Adrenal gland (tissue), 5 donors: ENCODE data around the gene PRKCSH.

Experiments
- CTCF ChIP-seq, 6 experiments: fragments of 450-650 bp in 4 of 6; fragments of 200-600 bp in 2 of 6; sonication (generic) in 1 of 6; IDR thresholded peaks; 1 replicate in 5 of 6; 2 replicates in 1 of 6; pipeline versions ENCODE4 v1.5.1 to v1.8.0; 2016 to 2021; ENCODE audit warnings: antibody characterized with exemption in 6 of 6, mild to moderate bottlenecking in 2 of 6, moderate library complexity in 1 of 6
- POLR2A ChIP-seq, 2 donors: fragments of 450-650 bp; IDR thresholded peaks; one replicate each; pipeline ENCODE4 v1.6.1; 2017; ENCODE audit warnings: antibody characterized with exemption in 2 of 2, mild to moderate bottlenecking in 2 of 2, moderate library complexity in 1 of 2
- donor health status: DM: no; HTN: no; CAD: no.

DNA sequence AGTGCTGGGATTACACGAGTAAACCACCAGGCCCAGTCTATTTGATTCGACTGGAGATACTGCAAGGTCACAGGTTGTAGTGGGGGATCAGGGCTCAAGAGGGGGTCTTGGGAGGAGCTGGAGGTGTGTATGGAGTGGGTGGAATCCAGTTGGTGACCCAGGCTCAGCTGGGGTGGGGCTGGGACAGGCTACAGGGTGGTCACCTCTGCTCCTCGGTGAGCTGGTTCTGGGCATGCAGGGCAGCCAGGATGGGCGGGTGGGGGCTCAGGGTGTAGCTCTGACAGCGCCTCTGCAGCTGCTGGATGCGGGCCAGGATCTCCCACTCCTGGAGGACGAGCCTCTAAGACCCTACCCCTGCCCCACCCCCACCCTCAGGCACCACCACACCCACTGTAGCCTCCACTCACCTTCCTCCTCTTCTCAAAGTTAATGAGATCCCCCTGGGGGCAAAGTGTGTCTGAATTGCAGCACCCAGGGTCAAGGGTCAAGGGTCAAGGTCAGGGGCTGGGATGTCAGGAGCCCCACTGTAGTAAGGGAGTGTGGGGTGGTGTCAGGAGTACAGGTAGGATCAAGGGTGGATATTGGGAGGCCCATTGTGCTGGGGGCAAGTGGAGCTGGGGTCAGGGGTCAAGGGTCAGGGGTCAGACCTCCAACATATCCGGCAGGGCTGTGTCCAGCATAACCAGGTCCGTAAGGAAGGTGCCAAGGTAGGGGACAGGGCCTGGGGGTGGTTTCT lies 33.5 kb upstream of the PRKCSH start:
- no peak for TF ChIP-seq CTCF (IDR thresholded peaks at IDR 0.05)
- no peak for TF ChIP-seq POLR2A (IDR thresholded peaks at IDR 0.05)
